WTC11 (cell line): ENCODE results near the gene PLEKHM3.

Experiments used
- ATF1 ChIP-seq: sonication (generic); formaldehyde crosslinking; IDR thresholded peaks from 2 replicates; pipeline ENCODE4 v1.8.1; 2023; ENCODE audit warnings: mild to moderate bottlenecking, moderate library complexity, missing genetic modification reagents
- IRF2 ChIP-seq: sonication (generic); formaldehyde crosslinking; IDR thresholded peaks from 2 replicates; pipeline ENCODE4 v1.8.0; 2022; ENCODE audit warnings: low read depth, missing genetic modification reagents, borderline replicate concordance
- NR3C1 ChIP-seq: sonication (generic); formaldehyde crosslinking; conservative IDR thresholded peaks from 2 replicates; pipeline ENCODE4 v1.8.1; 2023; ENCODE audit warnings: low read depth, mild to moderate bottlenecking, missing genetic modification reagents
- SP1 ChIP-seq: sonication (generic); formaldehyde crosslinking; conservative IDR thresholded peaks from 2 replicates; pipeline ENCODE4 v1.8.1; 2022; ENCODE audit warnings: missing genetic modification reagents
- TCF7 ChIP-seq: sonication (generic); formaldehyde crosslinking; IDR thresholded peaks from 2 replicates; pipeline ENCODE4 v1.8.0; 2022; ENCODE audit warnings: mild to moderate bottlenecking, low read depth, missing genetic modification reagents, moderate library complexity
- TF ChIP-seq, protein P1 (sequence below): fragments of 200-600 bp; IDR thresholded peaks from 2 replicates; pipeline ENCODE4 v1.8.0; 2022; ENCODE audit warnings: antibody characterized with exemption
- TF ChIP-seq, protein P2 (sequence below): sonication (generic); formaldehyde crosslinking; IDR thresholded peaks from 2 replicates; pipeline ENCODE4 v1.8.0; 2022; ENCODE audit warnings: mild to moderate bottlenecking, missing genetic modification reagents
- TF ChIP-seq, protein P3 (sequence below): sonication (generic); formaldehyde crosslinking; conservative IDR thresholded peaks from 2 replicates; pipeline ENCODE4 v1.8.1; 2022; ENCODE audit warnings: mild to moderate bottlenecking, missing genetic modification reagents
- TF ChIP-seq, protein P4 (sequence below): sonication (generic); formaldehyde crosslinking; IDR thresholded peaks from 2 replicates; pipeline ENCODE4 v1.8.1; 2022; ENCODE audit warnings: mild to moderate bottlenecking, missing genetic modification reagents, moderate library complexity, borderline replicate concordance

GRCh38 chr2:207869784-207870778 is 155.2 kb downstream of the PLEKHM3 start:
- no peak for TF ChIP-seq TCF7
- TF ChIP-seq IRF2 (CRISPR knock-in tag): no peak
- TF ChIP-seq, protein P1, sequence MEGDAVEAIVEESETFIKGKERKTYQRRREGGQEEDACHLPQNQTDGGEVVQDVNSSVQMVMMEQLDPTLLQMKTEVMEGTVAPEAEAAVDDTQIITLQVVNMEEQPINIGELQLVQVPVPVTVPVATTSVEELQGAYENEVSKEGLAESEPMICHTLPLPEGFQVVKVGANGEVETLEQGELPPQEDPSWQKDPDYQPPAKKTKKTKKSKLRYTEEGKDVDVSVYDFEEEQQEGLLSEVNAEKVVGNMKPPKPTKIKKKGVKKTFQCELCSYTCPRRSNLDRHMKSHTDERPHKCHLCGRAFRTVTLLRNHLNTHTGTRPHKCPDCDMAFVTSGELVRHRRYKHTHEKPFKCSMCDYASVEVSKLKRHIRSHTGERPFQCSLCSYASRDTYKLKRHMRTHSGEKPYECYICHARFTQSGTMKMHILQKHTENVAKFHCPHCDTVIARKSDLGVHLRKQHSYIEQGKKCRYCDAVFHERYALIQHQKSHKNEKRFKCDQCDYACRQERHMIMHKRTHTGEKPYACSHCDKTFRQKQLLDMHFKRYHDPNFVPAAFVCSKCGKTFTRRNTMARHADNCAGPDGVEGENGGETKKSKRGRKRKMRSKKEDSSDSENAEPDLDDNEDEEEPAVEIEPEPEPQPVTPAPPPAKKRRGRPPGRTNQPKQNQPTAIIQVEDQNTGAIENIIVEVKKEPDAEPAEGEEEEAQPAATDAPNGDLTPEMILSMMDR: no peak
- no peak for TF ChIP-seq ATF1 (CRISPR knock-in tag)
- TF ChIP-seq, protein P2, sequence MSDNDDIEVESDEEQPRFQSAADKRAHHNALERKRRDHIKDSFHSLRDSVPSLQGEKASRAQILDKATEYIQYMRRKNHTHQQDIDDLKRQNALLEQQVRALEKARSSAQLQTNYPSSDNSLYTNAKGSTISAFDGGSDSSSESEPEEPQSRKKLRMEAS (CRISPR knock-in tag): no peak
- no peak for TF ChIP-seq NR3C1
- TF ChIP-seq, protein P3, sequence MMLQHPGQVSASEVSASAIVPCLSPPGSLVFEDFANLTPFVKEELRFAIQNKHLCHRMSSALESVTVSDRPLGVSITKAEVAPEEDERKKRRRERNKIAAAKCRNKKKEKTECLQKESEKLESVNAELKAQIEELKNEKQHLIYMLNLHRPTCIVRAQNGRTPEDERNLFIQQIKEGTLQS (CRISPR knock-in tag): no peak
- TF ChIP-seq, protein P4, sequence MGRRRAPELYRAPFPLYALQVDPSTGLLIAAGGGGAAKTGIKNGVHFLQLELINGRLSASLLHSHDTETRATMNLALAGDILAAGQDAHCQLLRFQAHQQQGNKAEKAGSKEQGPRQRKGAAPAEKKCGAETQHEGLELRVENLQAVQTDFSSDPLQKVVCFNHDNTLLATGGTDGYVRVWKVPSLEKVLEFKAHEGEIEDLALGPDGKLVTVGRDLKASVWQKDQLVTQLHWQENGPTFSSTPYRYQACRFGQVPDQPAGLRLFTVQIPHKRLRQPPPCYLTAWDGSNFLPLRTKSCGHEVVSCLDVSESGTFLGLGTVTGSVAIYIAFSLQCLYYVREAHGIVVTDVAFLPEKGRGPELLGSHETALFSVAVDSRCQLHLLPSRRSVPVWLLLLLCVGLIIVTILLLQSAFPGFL: no peak; the same call in 1 of the 2 replicates
- TF ChIP-seq SP1: no peak
